Astrocyte (in vitro differentiated cells and primary cell): Measurements from ENCODE around the gene SLC7A10. TPM values are rescaled to one million over a fixed set of nuclear protein-coding genes. Genes with fewer than 3 reads are reported as not detected.

Experiments
- DNase-seq: peaks from one replicate; pipeline ENCODE4 v3.0.0-alpha.2; 2010; ENCODE audit warnings: low read depth
- FAIRE-seq: peaks from 2 replicates; lab custom pipeline; 2011; peaks lifted over from hg19 to GRCh38; lab: Jason Lieb, UNC
- H2AFZ ChIP-seq: 2 replicates; pipeline ENCODE4 v1.6.0; 2012; ENCODE audit warnings: low read depth, low read length, inconsistent platforms
- H3K27ac ChIP-seq: 2 replicates; pipeline ENCODE4 v1.5.1; 2011; ENCODE audit warnings: low read depth, low read length, inconsistent platforms
- H3K27me3 ChIP-seq: 2 replicates; pipeline ENCODE4 v1.6.0; 2011; ENCODE audit warnings: low read length, inconsistent platforms; ENCODE audit not compliant: insufficient read depth
- H3K36me3 ChIP-seq: 2 replicates; pipeline ENCODE4 v1.5.1; 2011; ENCODE audit warnings: low read length, inconsistent platforms; ENCODE audit not compliant: insufficient read depth
- H3K4me1 ChIP-seq: 2 replicates; pipeline ENCODE4 v1.5.1; 2011; ENCODE audit warnings: low read length, inconsistent platforms; ENCODE audit not compliant: insufficient read depth
- H3K4me2 ChIP-seq: 2 replicates; pipeline ENCODE4 v1.6.0; 2012; ENCODE audit warnings: low read length, inconsistent platforms
- H3K4me3 ChIP-seq: 2 replicates; pipeline ENCODE4 v1.5.1; 2011; ENCODE audit warnings: low read depth, mild to moderate bottlenecking, low read length, inconsistent platforms; ENCODE audit not compliant: insufficient read depth
- H3K79me2 ChIP-seq: 2 replicates; pipeline ENCODE4 v1.6.0; 2012; ENCODE audit warnings: mild to moderate bottlenecking, low read length, inconsistent platforms; ENCODE audit not compliant: insufficient read depth
- H3K9ac ChIP-seq: 2 replicates; pipeline ENCODE4 v1.6.0; 2012; ENCODE audit warnings: mild to moderate bottlenecking, low read length, inconsistent platforms
- H3K9me3 ChIP-seq: 2 replicates; pipeline ENCODE4 v1.5.1; 2012; ENCODE audit warnings: low read depth, mild to moderate bottlenecking, low read length, inconsistent platforms; ENCODE audit not compliant: insufficient read depth
- H4K20me1 ChIP-seq: 2 replicates; pipeline ENCODE4 v1.6.0; 2012; ENCODE audit warnings: low read length, inconsistent platforms; ENCODE audit not compliant: insufficient read depth
- H3K27ac Mint-ChIP-seq: one replicate; pipeline ENCODE4 v1.8.0; 2021; ENCODE audit warnings: mild to moderate bottlenecking, mixed read lengths; ENCODE audit not compliant: unreplicated experiment
- H3K27me3 Mint-ChIP-seq: one replicate; pipeline ENCODE4 v1.8.0; 2021; ENCODE audit warnings: low read depth, mixed read lengths; ENCODE audit not compliant: unreplicated experiment
- H3K36me3 Mint-ChIP-seq: one replicate; pipeline ENCODE4 v1.8.0; 2021; ENCODE audit warnings: low read depth, mixed read lengths; ENCODE audit not compliant: unreplicated experiment
- H3K4me1 Mint-ChIP-seq: one replicate; pipeline ENCODE4 v1.8.0; 2021; ENCODE audit warnings: low read depth, mixed read lengths; ENCODE audit not compliant: unreplicated experiment
- H3K4me3 Mint-ChIP-seq: one replicate; pipeline ENCODE4 v1.8.0; 2021; ENCODE audit warnings: mild to moderate bottlenecking, moderate library complexity, mixed read lengths; ENCODE audit not compliant: unreplicated experiment
- H3K9me3 Mint-ChIP-seq: one replicate; pipeline ENCODE4 v1.8.0; 2021; ENCODE audit warnings: mild to moderate bottlenecking, mixed read lengths; ENCODE audit not compliant: unreplicated experiment
- CTCF ChIP-seq: IDR thresholded peaks from 2 replicates; pipeline ENCODE4 v1.5.1; 2011; ENCODE audit warnings: low read depth, mild to moderate bottlenecking, inconsistent platforms, low read length, moderate library complexity; ENCODE audit not compliant: insufficient read depth
- EZH2 ChIP-seq: IDR thresholded peaks from 2 replicates; pipeline ENCODE4 v1.6.1; 2012; ENCODE audit warnings: mild to moderate bottlenecking, low read length, inconsistent platforms; ENCODE audit not compliant: insufficient read depth
- total RNA-seq: library from RNA; stranded (reverse); gene quantifications from 2 replicates; pipeline ENCODE4 v1.2.1, GENCODE V29; 2021

Gene SLC7A10
- total RNA-seq, 1 donor from 2014 or later = 0.61 TPM

DNA sequence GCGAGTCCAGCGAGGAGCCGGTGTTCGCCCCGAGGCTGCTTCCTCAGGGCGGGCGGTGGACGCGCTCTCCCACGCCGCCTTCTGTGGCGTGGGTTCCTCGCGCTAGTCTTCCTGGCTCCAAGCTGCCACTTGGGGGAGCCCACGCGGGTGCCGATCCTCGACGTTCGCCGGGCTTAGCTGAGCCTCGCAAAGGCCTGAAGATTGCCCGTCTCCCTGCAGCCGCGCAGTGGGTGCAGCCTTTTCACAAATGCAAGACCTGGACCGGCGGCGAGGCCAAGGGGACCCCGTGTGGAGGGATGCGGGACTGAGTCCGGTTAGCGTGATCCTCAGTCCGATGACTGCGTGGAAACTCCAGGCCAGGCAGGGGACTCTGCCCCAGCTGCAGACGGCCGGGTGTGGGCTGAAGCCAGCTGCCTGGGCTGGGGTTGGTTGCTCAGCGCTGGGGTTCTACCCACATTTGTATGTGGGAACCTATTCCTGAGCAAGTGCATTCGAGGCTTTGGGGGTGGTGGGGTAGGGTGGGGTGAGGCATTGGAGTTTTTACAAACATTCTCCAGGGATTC lies 48.2 kb downstream of the SLC7A10 start:
- H3K4me3 Mint-ChIP-seq = peak overlapping the region; percentile 67
- H3K4me1 ChIP-seq = peaks cover 13% of the 10 kb centered on the region
- H4K20me1 ChIP-seq = peaks cover 8% of the 10 kb centered on the region
- H2AFZ ChIP-seq = peak overlapping the region; percentile 41
- no peaks in the 10 kb centered on the region for H3K36me3 ChIP-seq
- no peak overlapping the region for H3K27ac Mint-ChIP-seq
- no peaks in the 10 kb centered on the region for H3K9me3 Mint-ChIP-seq
- peak overlapping the region; percentile 25 for H3K27ac ChIP-seq
- peaks cover 15% of the 10 kb centered on the region for H3K79me2 ChIP-seq
- H3K9me3 ChIP-seq = no peaks in the 10 kb centered on the region
- H3K27me3 ChIP-seq = no peaks in the 10 kb centered on the region
- H3K4me3 ChIP-seq = peak overlapping the region; percentile 48
- H3K36me3 Mint-ChIP-seq = no peaks in the 10 kb centered on the region
- no peak for DNase-seq
- peak overlapping the region; percentile 88 for H3K4me2 ChIP-seq
- no peak for TF ChIP-seq CTCF
- no peak for FAIRE-seq
- H3K9ac ChIP-seq = peak overlapping the region; percentile 54
- peaks cover 5% of the 10 kb centered on the region for H3K4me1 Mint-ChIP-seq
- peaks cover 13% of the 10 kb centered on the region for H3K27me3 Mint-ChIP-seq

DNA sequence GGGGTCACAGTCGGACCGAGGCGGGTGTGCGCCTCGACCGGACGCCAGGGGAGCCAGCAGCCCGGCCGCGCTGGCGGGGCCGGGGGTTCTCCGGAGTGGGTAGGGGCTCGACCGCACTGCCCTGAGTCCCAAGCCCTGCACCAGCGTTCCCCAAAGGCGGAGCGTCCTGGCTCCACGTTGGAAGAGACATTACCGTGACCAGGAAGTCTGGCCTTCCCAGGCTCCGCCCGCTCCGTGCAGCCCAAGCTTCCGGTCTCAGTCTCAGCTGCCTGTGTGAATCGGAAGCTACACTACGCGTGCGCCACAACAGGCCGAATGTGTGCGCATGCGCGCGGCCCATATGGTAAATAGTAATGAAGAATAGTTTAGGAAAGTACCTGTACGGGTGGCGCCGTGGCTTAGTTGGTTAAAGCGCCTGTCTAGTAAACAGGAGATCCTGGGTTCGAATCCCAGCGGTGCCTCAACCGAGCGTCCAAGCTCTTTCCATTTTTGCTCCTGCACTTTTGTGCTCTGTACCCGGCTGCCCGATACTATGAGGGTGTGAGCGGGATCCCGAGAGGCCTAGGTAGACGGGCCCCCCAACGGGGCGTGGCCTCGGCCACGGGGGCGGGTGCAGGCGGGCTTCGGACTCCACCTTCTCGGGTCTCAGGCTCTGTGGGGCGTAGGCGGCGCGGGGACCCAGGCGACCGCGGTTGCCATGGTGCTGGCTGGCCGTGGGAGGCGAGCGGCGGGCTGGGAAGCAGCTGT lies 48.8 kb downstream of the SLC7A10 start:
- FAIRE-seq = no peak
- peak overlapping the region; percentile 87 for H3K27ac Mint-ChIP-seq

More for the DNA sequence above, 48.8 kb downstream of the SLC7A10 start:
- Histone ChIP-seq H3K4me2 (peak overlapping the region; percentile 89), H3K79me2 (peaks cover 15% of the 10 kb centered on the region), H3K9me3 (no peaks in the 10 kb centered on the region), H3K36me3 (no peaks in the 10 kb centered on the region), H3K27me3 (no peaks in the 10 kb centered on the region), H3K4me1 (peaks cover 20% of the 10 kb centered on the region), H4K20me1 (peaks cover 13% of the 10 kb centered on the region), H2AFZ (peak overlapping the region; percentile 90), H3K4me3 (peak overlapping the region; percentile 79), H3K9ac (peak overlapping the region; percentile 93), H3K27ac (peak overlapping the region; percentile 80)
- Mint-ChIP-seq H3K4me1 (peaks cover 5% of the 10 kb centered on the region), H3K9me3 (no peaks in the 10 kb centered on the region), H3K36me3 (no peaks in the 10 kb centered on the region), H3K27me3 (peaks cover 8% of the 10 kb centered on the region), H3K4me3 (peak overlapping the region; percentile 95)
- TF ChIP-seq EZH2 (no peak), CTCF (no peak)
- peak; percentile 95 for DNase-seq
